Left kidney (tissue), 2 donors: ENCODE data around the gene PITPNC1. TPM values are rescaled to one million over a fixed set of nuclear protein-coding genes. Genes with fewer than 3 reads are reported as not detected.
"Not testable (repeated sequence)": the region's sequence is repeated elsewhere in the genome, so short reads cannot be mapped to it uniquely, and the experiment has no call there.

Experiments
- DNase-seq: peaks from one replicate; pipeline ENCODE4 v3.0.0-alpha.2; 2013
- polyA plus RNA-seq: library from polyadenylated mRNA; unstranded; fragments of 120-200 nt; gene quantifications from one replicate; pipeline ENCODE4 v1.2.1, GENCODE V29; 2013; ENCODE audit not compliant: insufficient read length

Gene PITPNC1
- polyA plus RNA-seq, 1 donor = 22.3 TPM

DNA sequence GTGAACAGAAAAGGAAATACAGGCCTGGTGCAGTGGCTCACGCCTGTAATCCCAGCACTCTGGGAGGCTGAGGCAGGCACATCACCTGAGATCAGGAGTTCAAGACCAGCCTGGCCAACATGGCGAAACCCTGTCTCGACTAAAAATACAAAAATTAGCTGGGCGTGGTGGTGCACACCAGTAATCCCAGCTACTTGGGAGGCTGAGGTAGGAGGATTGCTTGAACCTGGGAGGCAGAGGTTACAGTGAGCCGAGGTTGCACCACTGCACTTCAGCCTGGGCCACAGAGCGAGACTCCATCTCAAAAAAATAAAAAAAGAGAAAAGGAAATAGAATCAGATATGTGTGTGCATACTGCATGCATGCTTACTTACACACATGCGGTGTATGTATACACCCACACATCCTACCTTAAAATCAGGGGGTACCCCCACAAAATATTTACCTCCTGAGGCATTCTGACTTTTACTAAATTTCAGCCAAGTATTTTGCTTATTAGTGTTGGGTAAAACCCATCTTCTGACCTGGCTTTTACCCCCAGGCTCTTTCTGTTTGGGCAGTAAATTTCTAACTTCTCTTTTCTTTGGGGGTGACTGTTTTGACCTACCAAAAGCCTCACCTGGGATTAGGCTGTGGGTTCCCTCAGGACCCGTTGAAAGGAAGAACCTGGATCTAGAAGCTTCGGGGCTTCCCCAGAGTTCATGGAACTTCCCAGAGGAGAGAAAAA lies 201.8 kb downstream of the PITPNC1 start:
- DNase-seq = not testable (repeated sequence)

DNA sequence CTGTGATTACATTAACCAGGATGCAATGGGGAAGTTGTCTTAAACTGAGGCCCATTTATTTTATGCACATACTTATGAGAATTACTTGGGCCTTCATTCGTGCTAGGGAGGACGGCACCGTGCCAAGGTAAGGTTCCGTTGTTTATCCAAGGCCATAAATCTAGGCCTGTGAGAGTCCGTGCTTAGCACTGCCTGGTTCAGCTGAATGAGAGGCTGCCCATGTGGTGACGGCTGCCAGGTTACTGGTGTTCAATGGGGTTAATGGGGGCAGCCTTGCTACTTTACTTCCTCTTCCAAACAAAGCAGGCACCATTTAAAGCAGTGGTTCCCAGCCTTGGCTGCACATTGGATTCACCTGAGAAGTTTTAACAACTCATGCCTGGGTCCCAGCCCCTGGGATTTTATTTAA lies 205.6 kb downstream of the PITPNC1 start:
- peak; percentile 61 for DNase-seq

DNA sequence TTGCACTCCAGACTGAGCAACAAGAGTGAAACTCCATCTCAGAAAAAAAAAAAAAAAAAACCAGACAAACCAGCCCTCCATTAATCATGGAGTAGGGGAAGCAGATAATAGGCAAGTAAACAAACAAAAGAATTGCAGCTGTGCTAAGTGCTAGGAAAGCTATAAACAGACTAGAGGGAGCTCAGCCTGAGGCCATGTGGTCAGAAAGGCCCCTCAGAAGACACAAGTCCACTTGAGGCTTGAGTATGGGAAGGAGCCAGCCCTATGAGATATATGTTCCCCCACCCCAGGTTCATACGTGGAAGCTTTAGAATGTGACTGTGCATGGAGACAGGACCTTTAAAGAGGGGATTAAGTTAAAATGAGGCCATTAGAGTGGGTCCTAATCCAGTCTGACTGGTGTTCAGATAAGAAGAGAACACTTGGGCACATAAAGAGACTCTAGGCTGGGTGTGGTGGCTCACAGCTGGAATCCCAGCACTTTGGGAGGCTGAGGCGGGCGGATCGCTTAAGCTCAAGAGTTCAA lies 208.1 kb downstream of the PITPNC1 start:
- DNase-seq = no peak

DNA sequence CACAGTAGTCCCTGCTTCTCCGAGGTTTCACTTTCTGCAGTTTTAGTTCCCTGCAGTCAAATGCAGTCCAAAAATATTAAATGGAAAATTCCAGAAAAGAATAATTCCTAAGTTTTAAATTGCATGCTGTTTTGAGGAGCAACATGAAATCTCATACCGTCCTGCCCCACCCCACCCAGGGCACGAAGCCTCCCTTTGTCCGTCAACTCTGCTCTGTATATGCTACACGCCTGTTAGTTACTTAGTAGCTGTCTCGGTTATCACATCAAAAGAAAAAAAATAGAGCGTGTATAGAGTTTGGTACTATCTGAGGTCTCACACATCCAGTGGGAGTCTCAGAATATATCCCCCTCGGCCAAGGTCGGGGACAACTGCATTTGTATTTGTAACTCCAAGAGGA lies 211.2 kb downstream of the PITPNC1 start:
- DNase-seq = no peak

DNA sequence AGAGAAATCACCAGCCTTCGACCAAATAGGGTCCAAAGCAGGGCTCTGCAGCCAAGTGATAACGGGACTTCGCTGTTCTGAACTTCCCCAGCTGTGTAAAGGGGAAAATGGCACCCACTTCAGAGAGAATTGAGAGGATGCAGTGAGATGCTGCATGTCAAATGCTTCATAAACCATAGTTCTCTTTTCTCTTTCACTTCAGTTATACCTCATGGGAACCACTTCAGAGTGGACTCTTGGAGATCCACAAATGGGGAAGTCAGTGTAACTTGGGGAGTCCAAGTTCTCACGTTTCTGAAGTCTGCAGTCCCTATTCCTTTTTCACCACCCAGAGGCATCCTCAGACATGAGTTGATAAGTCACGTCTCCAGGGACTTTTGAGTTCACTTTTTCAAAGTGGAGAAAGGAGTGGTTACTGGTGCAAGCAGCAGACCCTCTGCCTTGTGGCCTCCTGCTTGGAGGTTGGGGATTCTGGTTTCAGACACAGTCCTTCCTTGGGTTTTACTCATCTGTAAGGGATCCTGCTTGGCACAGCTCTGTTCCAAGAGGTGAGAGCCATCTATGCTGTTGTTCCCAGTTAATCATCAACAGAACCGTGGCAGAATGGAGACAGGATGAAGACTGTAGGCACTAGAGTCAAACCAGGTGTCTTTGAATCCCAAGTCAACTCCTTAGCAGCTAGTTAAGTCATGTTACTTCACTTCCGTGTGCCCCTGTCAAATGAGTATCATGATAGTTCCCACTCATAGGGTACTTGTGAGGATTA lies 217.2 kb downstream of the PITPNC1 start:
- no peak for DNase-seq

DNA sequence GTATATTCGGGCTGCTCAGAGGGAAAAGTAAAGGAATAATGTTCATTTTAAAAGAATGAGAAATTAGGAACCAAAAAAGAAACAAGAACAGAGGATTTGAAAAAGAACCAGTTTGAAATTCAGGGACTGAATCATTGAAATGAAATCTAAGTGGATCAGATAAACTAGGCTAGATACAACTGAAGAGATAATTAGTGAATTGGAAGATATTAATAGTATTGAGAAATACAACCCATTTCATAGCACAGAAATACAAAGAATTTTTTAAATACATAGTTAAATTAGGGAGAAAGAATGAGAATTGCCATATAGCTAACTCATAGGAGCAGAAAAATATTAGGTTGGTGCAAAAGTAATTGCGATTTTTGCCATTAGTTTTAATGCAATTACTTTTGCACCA lies 223.3 kb downstream of the PITPNC1 start:
- no peak for DNase-seq

DNA sequence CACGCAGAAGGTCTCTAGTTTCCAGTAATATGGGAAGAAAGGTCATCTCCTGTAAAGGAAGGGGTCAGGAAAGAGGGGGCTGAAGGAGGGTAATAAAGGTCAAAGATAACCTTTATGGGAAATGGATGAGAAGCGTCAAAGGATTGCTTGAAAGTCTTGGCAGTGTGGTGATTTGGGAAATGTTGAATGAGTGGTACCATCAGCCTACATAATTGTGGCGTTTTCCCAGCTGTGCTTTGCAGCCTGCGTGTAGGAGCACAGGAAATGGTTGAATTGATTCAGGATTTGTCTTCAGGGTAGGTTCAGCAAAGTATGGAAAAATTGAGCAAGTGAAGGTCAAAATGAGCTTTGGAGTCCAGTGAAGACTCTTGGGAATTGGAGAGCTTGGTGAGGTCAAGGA lies 224.8 kb downstream of the PITPNC1 start:
- no peak for DNase-seq

DNA sequence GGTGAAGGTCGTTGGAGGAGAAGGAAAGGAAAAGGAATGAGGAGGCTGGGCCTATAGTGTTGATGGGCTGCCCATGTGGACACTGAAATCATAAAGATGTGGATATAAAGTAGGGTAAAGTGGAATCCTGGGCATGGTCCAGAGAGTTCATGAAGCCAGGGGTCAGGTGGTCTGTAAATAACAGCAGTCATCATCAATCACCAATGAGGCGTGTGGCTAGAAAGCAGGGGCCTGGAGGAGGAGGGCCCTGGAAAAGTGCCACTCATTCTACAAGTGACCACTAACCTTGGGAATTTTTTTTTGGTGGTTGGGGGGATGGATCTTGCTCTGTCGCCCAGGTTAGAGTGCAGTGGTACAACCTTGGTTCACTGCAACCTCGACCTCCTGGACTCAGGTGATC lies 225.4 kb downstream of the PITPNC1 start:
- DNase-seq = no peak

DNA sequence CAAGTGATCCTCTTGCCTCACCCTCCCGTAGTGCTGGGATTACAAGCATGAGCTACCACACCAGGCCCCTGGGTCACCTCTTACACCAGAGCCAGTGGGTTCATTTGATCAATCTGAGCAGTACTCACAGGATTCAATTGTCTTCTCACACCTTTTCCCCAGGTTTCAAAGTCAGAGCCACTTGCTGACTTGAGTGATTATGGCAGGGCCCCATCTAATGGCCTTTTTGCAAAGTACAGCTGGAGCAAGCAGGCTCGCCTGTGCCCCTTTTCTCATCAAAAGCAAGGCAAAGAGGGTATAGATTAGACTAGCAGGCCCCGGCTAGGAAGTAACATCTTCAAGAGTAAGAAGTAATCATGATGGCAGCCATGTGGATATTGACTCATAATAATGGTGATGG lies 225.9 kb downstream of the PITPNC1 start:
- DNase-seq = no peak

DNA sequence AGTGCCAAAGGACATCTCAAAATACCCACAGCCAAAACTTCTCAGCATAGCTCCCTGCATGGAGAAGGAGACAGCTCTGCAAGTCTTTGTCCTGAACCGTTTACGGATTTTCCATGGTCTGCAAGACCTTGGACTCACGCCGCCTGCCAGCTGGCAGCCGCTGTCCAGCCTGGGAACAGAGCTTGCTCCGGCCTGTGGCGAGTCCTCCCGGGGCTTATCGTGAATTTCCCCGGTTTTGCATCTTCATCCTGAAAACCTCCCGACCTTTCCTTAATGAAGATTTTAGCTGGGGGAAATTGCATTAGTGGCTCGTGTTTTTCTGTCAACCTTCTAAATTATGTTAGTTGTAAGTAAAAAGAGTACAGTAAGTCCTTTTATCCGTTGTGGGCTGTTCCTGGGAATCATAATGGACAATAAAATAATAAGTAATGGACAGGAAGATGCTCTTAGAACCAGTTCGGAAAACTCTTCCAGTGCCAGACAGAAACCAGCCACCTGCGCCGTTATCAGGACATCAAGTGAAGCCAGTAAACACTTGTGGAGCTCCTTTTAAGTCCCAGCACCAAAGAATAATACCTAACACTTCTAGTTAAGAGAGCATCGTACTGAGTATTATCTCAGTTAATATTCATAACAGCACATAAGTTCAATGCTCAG lies 228.3 kb downstream of the PITPNC1 start:
- no peak for DNase-seq

DNA sequence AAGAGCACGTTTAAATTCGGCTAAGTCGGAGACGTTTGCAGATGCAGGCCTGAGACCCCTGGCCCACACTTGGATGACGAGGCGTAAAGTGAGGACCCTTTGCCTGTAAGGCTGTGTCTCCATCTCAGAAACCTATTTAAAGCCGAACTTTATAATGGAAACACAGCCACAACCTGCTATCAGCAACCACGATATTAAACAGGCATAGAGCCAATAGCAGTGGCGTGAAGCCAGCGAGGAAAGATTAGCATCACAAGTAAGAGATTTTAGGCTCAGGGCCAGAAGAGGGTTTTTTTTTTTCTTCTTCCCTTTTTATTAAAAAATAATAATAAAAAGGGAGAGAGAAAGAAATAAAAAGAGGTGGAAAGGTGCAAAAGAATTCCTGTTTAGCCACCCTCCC lies 229.4 kb downstream of the PITPNC1 start:
- DNase-seq = no peak

DNA sequence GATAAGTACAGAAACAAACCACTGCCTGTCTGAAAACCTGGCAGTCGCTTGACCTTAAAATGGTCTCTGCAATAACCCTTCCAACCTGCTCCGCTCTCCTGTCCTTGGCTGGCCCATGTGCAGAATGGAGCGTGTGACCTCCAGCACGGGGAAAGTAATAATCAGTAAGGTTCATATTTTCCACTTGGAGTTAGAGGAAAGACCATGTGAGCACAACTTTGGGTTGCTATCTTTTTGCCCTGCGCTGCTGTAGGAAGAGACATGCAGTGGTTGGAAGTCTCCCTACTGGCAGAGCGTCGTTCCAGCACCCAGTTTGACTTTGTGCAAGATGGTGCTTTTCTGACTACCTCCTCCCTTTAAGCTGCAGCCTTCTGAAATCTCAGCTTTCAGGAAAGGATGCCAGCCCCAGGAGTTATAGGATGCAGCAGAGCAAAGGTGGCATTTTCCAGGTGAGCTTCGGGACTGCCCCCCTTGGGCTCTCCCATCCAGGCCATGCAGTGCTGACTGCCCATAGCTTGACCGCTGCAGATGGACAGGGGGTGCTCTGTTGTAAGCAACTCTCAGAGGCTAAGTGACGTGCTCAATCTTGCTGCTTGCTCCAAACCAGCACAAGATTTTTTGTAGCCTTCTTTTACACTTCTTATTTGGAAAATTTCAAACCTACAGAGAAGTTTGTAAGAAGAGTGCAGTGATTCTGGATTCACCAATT lies 230.0 kb downstream of the PITPNC1 start:
- DNase-seq = no peak

DNA sequence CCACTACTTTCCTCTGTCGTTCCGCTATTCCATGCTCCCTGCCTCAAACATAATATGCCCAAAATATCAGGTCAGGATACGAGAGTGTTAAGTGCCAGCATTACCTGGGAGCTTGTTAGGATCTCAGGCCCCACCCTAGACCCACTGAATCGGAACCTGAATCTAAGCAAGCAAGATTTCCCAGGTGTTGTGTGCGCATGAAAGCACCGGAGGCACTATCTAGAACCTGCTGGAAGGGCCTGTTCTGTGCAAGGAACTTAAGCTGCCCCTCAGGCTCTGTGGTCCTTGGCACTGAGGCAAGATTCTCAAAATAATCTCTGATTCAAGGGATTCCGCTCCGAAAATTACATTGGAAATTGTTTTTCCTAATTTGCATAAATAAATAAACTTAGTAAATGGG lies 233.0 kb downstream of the PITPNC1 start:
- no peak for DNase-seq

DNA sequence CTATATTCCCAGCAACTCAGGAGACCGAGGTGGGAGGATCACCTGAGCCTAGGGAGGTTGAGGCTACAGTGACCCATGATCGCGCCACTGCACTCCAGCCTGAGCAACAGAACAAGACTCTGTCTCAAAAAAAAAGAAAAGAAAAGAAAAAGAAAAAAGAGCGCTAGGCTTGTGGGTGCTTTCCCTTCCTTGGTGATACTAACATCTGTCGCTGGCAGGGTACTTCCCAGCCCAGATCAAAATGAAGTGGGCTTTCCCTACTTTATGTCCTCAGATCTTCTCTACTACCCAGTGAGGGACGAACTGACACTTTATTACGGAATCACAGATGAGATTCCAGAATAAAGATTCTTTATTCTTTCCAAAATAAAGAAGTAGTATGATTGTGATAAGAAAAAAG lies 236.9 kb downstream of the PITPNC1 start:
- DNase-seq = no peak

DNA sequence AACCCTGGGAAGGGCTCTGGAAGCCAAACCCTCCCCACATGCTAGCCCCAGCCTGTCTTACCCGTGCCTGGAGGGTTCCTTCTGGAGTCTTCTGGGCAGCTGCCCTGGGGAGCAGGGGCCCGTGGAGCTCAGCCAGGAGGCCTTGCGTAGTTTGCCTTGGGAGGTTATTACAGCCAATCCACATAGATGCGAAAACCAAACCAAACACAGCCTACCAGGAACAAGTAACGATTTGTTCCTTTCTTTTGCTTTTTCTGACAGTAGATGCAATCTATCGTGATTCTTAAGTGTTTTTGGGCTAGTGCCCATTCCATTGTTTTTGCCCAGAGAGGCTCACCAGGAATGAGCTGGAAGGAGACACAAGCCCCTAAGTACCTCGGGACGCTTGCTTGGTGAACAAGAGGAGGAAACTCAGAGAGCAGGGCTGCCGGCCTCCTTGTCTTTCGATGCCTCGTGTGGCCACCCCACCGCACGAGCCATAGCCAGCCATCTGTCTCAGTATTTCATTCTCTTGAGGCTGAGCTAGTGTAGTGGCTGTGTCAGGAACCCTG lies 238.0 kb downstream of the PITPNC1 start:
- no peak for DNase-seq

DNA sequence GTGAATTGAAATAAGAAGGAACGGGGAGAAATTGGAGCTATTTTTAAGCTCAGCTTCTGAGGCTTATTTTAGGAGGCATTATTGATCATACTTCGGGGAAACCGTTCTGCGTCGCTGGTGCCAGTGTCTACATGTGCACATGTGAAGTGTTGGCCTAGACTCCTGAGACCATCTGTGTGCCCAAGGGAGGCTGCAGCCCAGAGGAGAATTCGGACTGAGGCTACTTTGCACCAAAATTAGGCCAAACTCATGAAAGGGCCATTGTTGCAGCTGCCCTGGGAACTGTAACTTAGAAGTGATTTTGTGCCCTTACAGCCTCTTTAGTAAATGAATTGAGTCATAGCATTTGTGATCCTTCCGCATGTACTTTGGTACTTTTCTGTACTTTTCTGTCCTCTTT lies 238.7 kb downstream of the PITPNC1 start:
- DNase-seq = no peak

DNA sequence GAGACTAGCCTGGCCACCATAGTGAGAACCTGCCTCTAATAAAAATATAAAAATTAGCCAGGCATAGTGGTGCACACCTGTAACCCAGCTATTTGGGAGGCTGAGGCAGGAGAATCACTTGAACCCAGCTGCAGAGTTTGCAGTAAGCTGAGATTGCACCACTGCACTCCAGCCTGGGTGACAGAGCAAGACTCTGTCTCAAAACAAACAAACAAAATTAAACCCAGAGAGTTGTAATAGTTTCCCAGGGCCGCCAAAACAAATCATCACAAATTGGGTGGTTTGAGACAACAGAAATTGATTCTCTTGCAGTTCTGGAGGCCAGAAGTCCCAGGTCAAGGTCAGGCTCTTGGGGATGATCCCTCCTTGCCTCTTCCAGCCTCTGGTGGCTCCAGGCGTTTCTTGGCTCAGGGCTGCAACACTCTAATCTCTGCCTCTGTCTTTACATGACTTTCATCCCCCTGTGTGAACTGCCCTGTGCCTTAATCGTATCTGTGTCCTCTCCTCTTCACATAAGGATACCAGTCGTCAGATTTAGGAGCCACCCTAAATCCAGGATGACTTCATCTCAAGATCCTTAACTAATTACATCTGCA lies 240.3 kb downstream of the PITPNC1 start:
- no peak for DNase-seq

DNA sequence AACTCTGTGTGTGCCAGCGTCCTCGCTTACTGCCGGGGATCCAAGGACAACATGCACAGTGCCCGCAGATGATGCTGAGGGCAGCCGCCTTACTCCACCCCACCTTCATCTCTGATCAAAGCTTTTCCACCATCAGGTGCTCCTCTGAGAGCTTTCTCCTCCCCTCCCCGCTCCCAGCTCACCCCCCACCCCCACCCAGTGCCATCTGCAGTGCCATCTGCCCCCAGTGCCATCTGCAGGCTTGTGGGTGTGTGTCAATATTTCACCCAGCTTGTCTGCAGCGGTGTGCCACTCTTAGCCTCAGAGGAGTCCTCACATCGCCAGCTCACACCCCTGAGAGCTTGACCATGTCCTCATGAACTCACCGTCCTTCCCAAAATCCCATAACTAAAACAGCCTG lies 242.5 kb downstream of the PITPNC1 start:
- DNase-seq = no peak

DNA sequence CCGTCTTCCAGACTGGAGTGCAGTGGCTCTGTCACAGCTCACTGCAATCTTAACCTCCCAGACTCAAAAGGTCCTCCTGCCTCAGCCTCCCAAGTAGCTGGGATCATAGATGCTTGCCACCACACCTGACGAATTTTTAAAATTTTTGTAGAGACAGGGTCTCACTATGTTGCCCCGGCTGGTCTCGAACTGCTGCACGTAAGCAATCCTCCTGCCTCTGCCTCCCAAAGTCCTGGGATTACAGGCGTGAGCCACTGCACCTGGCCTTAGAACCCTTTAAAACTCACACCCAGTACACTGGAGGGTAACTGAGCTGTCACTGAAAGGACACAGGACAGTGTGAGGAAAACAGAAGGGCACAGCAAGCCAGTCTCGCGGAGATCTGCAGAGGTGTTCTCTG lies 243.0 kb downstream of the PITPNC1 start:
- DNase-seq = no peak

DNA sequence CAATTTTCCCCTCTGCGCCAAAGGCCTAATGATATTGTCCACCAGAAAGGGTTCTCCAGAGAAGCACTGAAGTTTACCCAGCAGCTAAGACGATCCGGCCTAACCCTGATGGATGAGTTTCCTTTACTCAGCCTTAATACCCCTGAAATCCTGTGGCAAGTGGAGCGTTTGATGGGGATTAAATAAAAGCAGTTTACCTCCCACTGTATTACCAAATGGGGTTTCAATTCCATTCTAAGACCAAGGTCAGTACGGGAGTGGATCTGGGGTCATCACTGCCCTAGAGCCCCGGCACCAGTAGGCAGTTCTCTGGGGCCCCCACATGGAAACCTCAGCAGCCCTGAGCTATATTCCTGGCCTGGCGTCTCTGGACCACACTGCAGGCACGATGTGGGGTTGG lies 243.6 kb downstream of the PITPNC1 start:
- DNase-seq = no peak

DNA sequence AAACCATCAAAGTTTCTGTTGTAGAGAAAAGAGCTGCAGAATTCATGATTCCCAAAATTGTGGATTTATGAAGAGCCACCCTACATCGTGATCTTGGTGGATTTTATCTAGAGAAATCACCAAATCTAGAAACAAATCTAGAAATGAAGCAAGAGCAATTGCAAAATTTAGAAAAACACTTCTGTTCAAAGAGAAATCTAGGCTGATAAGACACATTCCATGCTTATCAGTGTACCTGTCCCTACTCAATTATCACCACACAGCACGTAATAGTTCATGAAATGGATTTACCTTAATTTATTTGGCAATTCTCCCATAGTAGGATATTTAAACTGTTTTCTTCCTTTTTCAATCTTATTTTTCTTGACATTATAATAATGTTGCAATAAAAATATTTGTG lies 246.7 kb downstream of the PITPNC1 start:
- no peak for DNase-seq
